B cell (primary cell): ENCODE results near the gene TRMT112. TPM values are rescaled to one million over a fixed set of nuclear protein-coding genes. Genes with fewer than 3 reads are reported as not detected.
A peak's percentile ranks its signal among the peaks of the same experiment; 100 is the strongest.

Source experiments
- ATAC-seq: fragments of 200-7000 bp; cut with Tn5 transposase; one replicate; pipeline ENCODE4 v1.10.0; 2021; ENCODE audit warnings: low read depth, mild to moderate bottlenecking, moderate number of reproducible peaks, moderate library complexity
- CTCF ChIA-PET: fragments of 350-600 bp; sonication (Branson Sonifier 250); formaldehyde crosslinking; loops from one replicate; lab custom pipeline; 2021; ENCODE audit warnings: antibody characterized with exemption, inconsistent platforms; lab: Charles Lee
- POLR2A ChIA-PET: fragments of 350-600 bp; sonication (Branson Sonifier 250); formaldehyde crosslinking; loops from one replicate; lab custom pipeline; 2021; ENCODE audit warnings: antibody characterized with exemption; lab: Charles Lee
- DNase-seq: peaks from one replicate; pipeline ENCODE4 v3.0.0; 2013
- H2AFZ ChIP-seq: 2 replicates; pipeline ENCODE4 v1.6.1; 2012; ENCODE audit warnings: mild to moderate bottlenecking, low read depth, low read length; ENCODE audit not compliant: insufficient read depth, poor library complexity, severe bottlenecking
- H3K27ac ChIP-seq, 2 donors: 1 replicate in 1 of 2; 2 replicates in 1 of 2; pipeline ENCODE4 v1.5.1; 2012 to 2013; ENCODE audit warnings: low read length in 2 of 2, mild to moderate bottlenecking in 2 of 2, moderate library complexity in 1 of 2
- H3K27me3 ChIP-seq, 4 experiments: fragments of 200-600 bp in 1 of 4; sonication (generic) in 1 of 4; replicated peaks in 1 of 4; 1 replicate in 2 of 4; 2 replicates in 2 of 4; pipeline versions ENCODE4 v1.6.1 to v1.7.0; 2013 to 2016; ENCODE audit warnings: low read length in 3 of 4, mild to moderate bottlenecking in 2 of 4, mixed read lengths in 1 of 4, moderate library complexity in 1 of 4; ENCODE audit not compliant: insufficient read depth in 4 of 4, control insufficient read depth in 3 of 4; ENCODE audit errors: control extremely low read depth in 1 of 4
- H3K36me3 ChIP-seq, 2 experiments: replicated peaks in 1 of 2; 1 replicate in 1 of 2; 2 replicates in 1 of 2; pipeline versions ENCODE4 v1.6.1 to v1.7.1; 2013; ENCODE audit warnings: low read length in 1 of 2; ENCODE audit not compliant: insufficient read depth in 2 of 2, control insufficient read depth in 1 of 2; ENCODE audit errors: control extremely low read depth in 1 of 2, extremely low read depth in 1 of 2
- H3K4me1 ChIP-seq, 2 donors: fragments of 200-600 bp in 1 of 2; sonication (generic) in 1 of 2; 1 replicate in 1 of 2; 2 replicates in 1 of 2; pipeline versions ENCODE4 v1.5.1 to v1.6.1; 2013 to 2017; ENCODE audit warnings: low read length in 2 of 2; ENCODE audit not compliant: control insufficient read depth in 2 of 2, insufficient read depth in 2 of 2
- H3K4me2 ChIP-seq: replicated peaks from 2 replicates; pipeline ENCODE3; 2012; ENCODE audit warnings: mild to moderate bottlenecking, low read depth, low read length; ENCODE audit not compliant: poor library complexity, severe bottlenecking
- H3K4me3 ChIP-seq, 5 experiments: fragments of 200-600 bp in 1 of 5; sonication (generic) in 1 of 5; 1 replicate in 3 of 5; 2 replicates in 2 of 5; pipeline versions ENCODE4 v1.5.1 to v1.7.0; 2011 to 2016; ENCODE audit warnings: low read length in 4 of 5, mild to moderate bottlenecking in 4 of 5, low read depth in 2 of 5, control low read depth in 1 of 5, moderate library complexity in 1 of 5; ENCODE audit not compliant: insufficient read depth in 1 of 5; ENCODE audit errors: control extremely low read depth in 1 of 5, extremely low read depth in 1 of 5
- H3K79me2 ChIP-seq: fragments of 200-600 bp; sonication (generic); one replicate; pipeline ENCODE4 v1.6.0; 2016; ENCODE audit warnings: low read length; ENCODE audit not compliant: control insufficient read depth, insufficient read depth
- H3K9ac ChIP-seq: fragments of 200-600 bp; sonication (generic); 2 replicates; pipeline ENCODE4 v1.6.1; 2017; ENCODE audit warnings: mild to moderate bottlenecking, low read length, moderate library complexity
- H3K9me3 ChIP-seq, 3 donors: one replicate each; pipeline versions ENCODE4 v1.6.1 to v1.7.1; 2013; ENCODE audit warnings: low read length in 2 of 3; ENCODE audit not compliant: control insufficient read depth in 2 of 3, insufficient read depth in 1 of 3; ENCODE audit errors: control extremely low read depth in 1 of 3
- H4K20me1 ChIP-seq: 2 replicates; pipeline ENCODE4 v1.6.0; 2012; ENCODE audit warnings: mild to moderate bottlenecking, low read length; ENCODE audit not compliant: insufficient read depth, control insufficient read depth, poor library complexity, severe bottlenecking
- H3K27ac Mint-ChIP-seq: one replicate; pipeline ENCODE4 v1.8.0; 2021; ENCODE audit warnings: mixed read lengths
- H3K27me3 Mint-ChIP-seq: one replicate; pipeline ENCODE4 v1.8.0; 2021; ENCODE audit warnings: mixed read lengths
- H3K4me1 Mint-ChIP-seq: one replicate; pipeline ENCODE4 v1.8.0; 2021; ENCODE audit warnings: mixed read lengths
- H3K4me3 Mint-ChIP-seq: one replicate; pipeline ENCODE4 v1.8.0; 2021; ENCODE audit warnings: mixed read lengths
- H3K9me3 Mint-ChIP-seq: one replicate; pipeline ENCODE4 v1.8.0; 2022; ENCODE audit warnings: mixed read lengths; ENCODE audit not compliant: insufficient read depth
- EZH2 ChIP-seq: IDR thresholded peaks from 2 replicates; pipeline ENCODE4 v1.6.1; 2012; ENCODE audit warnings: borderline replicate concordance, low read depth, mild to moderate bottlenecking, moderate library complexity, low read length; ENCODE audit not compliant: insufficient read depth, poor library complexity, severe bottlenecking
- WGBS: methylation state at CpG from one replicate; pipeline ENCODE4 v1.1.5; 2013; ENCODE audit warnings: missing lambda C conversion rate; ENCODE audit not compliant: insufficient coverage; 5-methylcytosine and 5-hydroxymethylcytosine counted together
- intact Hi-C: fragments of 100-400 bp; cut with micrococcal nuclease; formaldehyde crosslinking; loops from one replicate; pipeline ENCODE4 v1.10.0; 2022
- polyA plus RNA-seq: library from polyadenylated mRNA; depleted of rRNA; stranded (reverse); fragments of >200 nt; gene quantifications from 2 replicates; pipeline ENCODE4 v1.2.3, GENCODE V29; 2012
- total RNA-seq, 2 donors: library from RNA; stranded (reverse); fragments of 120-200 nt in 1 of 2; gene quantifications; 1 replicate in 1 of 2; 2 replicates in 1 of 2; pipeline versions ENCODE4 v1.2.3 to v1.2.4, GENCODE V29; 2013 to 2022
- TF ChIP-seq, protein P1 (sequence below): fragments of 200-600 bp; IDR thresholded peaks from one replicate; pipeline ENCODE4 v1.8.0; 2022; ENCODE audit warnings: antibody characterized with exemption, mild to moderate bottlenecking

TRMT112 gene
- total and polyA plus RNA-seq, 2 donors (not counting 1 experiment from before 2014, with no cell fraction given), result 133 to 231 TPM

GRCh38 chr11:64314805-64315561 is 2.4 kb downstream of the TRMT112 start:
- Histone ChIP-seq H3K4me2 (no peak overlapping the region), H3K27me3 (no peaks in the 10 kb centered on the region), H3K4me1 (peaks cover 8 to 26% of the 10 kb centered on the region in 2 donors), H2AFZ (no peak overlapping the region), H3K79me2 (peaks cover 37% of the 10 kb centered on the region), H3K36me3 (peaks cover 0 to 32% of the 10 kb centered on the region in 2 experiments), H3K9me3 (no peaks in the 10 kb centered on the region), H3K9ac (no peak overlapping the region), H3K27ac (no peak overlapping the region), H3K4me3 (no peak overlapping the region), H4K20me1 (peaks cover 21% of the 10 kb centered on the region)
- intact Hi-C loops, result loop anchor here (5.0 kb wide), 1 partner anchor 427 kb away; the partner anchor contains the start of gene RASGRP2
- POLR2A ChIA-PET, result interaction anchor here (0.6 kb wide), 1 partner anchor 19 kb away, joined by 4 read pairs; no protein-coding TSS in a partner anchor
- no peak for TF ChIP-seq EZH2
- TF ChIP-seq, protein P1, sequence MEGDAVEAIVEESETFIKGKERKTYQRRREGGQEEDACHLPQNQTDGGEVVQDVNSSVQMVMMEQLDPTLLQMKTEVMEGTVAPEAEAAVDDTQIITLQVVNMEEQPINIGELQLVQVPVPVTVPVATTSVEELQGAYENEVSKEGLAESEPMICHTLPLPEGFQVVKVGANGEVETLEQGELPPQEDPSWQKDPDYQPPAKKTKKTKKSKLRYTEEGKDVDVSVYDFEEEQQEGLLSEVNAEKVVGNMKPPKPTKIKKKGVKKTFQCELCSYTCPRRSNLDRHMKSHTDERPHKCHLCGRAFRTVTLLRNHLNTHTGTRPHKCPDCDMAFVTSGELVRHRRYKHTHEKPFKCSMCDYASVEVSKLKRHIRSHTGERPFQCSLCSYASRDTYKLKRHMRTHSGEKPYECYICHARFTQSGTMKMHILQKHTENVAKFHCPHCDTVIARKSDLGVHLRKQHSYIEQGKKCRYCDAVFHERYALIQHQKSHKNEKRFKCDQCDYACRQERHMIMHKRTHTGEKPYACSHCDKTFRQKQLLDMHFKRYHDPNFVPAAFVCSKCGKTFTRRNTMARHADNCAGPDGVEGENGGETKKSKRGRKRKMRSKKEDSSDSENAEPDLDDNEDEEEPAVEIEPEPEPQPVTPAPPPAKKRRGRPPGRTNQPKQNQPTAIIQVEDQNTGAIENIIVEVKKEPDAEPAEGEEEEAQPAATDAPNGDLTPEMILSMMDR, result no peak
- H3K4me1 Mint-ChIP-seq, result peaks cover 32% of the 10 kb centered on the region
- H3K27ac Mint-ChIP-seq, result no peak overlapping the region
- no peaks in the 10 kb centered on the region for H3K9me3 Mint-ChIP-seq
- ATAC-seq, result no peak
- H3K27me3 Mint-ChIP-seq, result no peaks in the 10 kb centered on the region
- peak overlapping the region; percentile 10 for H3K4me3 Mint-ChIP-seq
- CTCF ChIA-PET, result interaction anchor here (0.6 to 1.7 kb wide), 3 partner anchors 10 to 116 kb away, joined by 3 to 5 read pairs (median 4); no protein-coding TSS in a partner anchor
- DNase-seq, result no peak
- WGBS, result 96% methylated on average over 23 of the region's 24 CpGs

- H3K4me3 Mint-ChIP-seq, result no peak overlapping the region
Measured at GRCh38 chr11:64314146-64314804, 3.1 kb downstream of the TRMT112 start.

More at GRCh38 chr11:64314146-64314804, 3.1 kb downstream of the TRMT112 start:
- no peak for TF ChIP-seq EZH2
- TF ChIP-seq, protein P1, result no peak
- H3K9me3 Mint-ChIP-seq, result no peaks in the 10 kb centered on the region
- peak overlapping the region; percentile 24 for H3K27ac Mint-ChIP-seq
- peaks cover 40% of the 10 kb centered on the region for H3K79me2 ChIP-seq
- peaks cover 0 to 32% of the 10 kb centered on the region in 2 experiments for H3K36me3 ChIP-seq
- intact Hi-C loops, result no loop called here
- ATAC-seq (no peak), DNase-seq (no peak)
- no peak overlapping the region for H3K4me2 ChIP-seq
- H3K4me1 Mint-ChIP-seq, result peaks cover 28% of the 10 kb centered on the region
- WGBS, result 95% methylated on average over 18 of the region's 19 CpGs
- ChIA-PET POLR2A (no interaction called here), CTCF (interaction anchor here (1.6 to 1.7 kb wide), 2 partner anchors 10 to 46 kb away, joined by 4 to 5 read pairs; no protein-coding TSS in a partner anchor)
- H4K20me1 ChIP-seq, result peaks cover 21% of the 10 kb centered on the region
- no peak overlapping the region for H3K27ac ChIP-seq
- H3K27me3 Mint-ChIP-seq, result no peaks in the 10 kb centered on the region
- H3K4me3 ChIP-seq, result no peak overlapping the region
- H2AFZ ChIP-seq, result no peak overlapping the region
- H3K27me3 ChIP-seq, result no peaks in the 10 kb centered on the region
- peaks cover 6 to 24% of the 10 kb centered on the region in 2 donors for H3K4me1 ChIP-seq
- no peaks in the 10 kb centered on the region for H3K9me3 ChIP-seq
- H3K9ac ChIP-seq, result no peak overlapping the region
